HS-27A (cell line): ENCODE data around the gene AGMO.

ENCODE experiments used
- DNase-seq: peaks from one replicate; pipeline ENCODE4 v3.0.0-alpha.2; 2012; ENCODE audit warnings: low read depth, missing footprints

Gene AGMO

DNA sequence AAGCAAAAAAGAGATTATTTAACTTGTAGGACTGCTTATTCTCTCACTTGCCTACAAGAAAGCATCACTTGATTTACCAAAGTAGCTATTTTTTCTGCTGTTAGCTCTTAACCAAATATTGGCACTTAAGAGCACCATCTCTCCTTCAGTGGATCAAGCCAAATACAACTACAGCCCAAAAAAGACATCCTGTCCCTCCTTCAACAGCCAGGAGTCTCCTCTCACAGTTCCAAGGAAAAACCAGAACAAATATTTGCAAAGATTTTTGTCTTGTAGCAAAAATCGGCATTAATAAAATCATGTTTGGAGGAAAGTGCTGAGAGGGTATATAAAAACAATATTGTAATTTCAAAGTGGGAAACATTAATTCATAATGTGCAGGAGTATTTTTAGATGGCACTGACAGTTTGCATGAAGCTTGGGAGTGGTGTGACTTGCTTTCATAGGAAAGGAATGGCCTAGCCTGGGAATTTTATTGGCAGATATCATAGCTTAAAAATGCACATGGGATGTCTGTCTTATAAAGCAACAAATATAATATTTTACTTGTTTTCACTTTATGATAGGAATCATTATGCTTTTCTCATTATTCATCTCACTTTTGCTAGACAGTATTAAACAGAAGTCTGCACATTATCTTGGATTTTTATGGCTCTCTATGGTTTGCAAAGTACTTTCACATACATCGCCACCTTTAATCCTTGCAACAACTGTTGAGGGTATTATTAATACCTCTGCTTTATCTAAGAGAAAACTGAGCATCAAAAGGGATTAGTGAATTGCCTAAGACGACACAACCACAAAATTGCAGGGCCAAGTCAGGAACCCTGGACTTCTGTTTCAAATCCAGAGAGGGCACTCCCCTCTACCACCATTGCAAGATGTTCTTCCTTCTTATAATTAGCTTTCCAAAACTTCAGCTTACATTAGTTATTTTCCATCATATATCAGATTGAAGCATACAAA is 103.5 kb downstream of the AGMO start:
- DNase-seq: no peak

DNA sequence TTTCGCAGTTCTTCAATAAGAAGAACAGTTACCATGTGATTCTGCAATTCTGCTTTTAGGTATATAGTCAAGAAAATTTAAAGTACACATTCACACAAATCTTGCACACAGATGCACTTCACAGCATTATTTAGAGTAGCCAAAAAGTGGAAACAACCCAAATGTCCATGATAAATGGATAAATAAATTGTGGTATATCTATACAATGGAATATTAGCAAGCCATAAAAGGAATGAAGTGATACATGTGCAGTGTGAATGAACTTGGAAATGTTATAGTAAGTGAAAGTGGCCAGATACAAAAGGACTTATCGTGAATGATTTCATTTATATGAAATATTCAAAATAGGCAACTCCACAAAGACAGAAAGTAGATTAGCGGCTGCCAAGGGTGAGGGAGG is 109.1 kb downstream of the AGMO start:
- DNase-seq: no peak

DNA sequence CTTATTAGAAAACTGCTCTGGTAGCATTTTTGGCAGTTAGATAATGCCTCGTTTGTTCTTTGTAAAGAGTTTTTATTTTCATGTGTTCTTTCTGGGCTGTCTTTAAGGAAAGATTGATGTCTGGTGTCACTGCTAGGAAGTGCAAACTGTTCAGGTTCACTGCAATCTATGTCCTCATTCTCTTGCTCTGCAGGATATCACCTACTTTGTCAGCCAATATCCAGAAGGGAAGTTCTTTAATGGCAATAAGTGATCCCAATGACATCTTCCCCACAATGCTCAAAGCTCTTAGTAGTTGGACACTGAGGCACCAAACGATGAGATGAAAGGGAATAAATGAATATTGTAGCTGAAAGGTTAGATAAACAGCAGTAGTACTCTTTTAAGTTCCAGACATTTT is 115.1 kb downstream of the AGMO start:
- no peak for DNase-seq

DNA sequence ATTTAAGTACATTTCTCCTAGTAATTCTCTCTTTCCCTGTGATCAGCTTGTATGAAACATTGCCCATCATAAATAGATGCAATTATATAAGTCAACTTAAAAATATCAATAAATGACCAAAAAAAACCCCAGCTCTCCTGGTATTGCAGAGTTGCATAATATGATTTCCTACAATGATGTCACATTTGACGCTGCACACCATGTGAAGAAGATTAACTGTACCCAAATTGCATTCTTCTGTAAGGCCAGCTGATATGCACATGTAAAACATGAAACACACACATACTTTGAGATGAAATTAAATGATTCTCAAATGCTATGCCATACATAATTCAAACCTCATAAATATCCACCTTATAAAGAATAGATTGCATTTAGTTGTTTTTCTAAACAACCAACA is 115.5 kb downstream of the AGMO start:
- DNase-seq: no peak

DNA sequence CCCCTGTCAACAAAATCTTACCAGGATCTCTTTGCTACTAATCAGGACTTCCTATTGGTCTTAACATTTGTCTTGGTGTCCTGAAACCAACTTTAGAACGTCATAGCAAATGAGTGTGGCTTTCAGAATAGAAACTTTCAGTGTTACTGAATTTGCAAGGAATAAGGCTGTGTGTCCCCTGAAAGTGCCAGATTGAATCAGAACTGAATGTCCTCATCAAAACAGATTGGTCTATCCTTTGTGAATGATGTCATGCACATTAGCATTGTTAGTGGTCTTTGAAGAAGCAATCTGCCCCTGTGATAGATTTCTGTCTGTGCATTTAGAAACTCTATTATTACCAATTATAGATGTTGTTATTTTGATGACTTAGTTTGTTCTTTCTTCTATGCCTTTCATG is 119.9 kb downstream of the AGMO start:
- DNase-seq: no peak

DNA sequence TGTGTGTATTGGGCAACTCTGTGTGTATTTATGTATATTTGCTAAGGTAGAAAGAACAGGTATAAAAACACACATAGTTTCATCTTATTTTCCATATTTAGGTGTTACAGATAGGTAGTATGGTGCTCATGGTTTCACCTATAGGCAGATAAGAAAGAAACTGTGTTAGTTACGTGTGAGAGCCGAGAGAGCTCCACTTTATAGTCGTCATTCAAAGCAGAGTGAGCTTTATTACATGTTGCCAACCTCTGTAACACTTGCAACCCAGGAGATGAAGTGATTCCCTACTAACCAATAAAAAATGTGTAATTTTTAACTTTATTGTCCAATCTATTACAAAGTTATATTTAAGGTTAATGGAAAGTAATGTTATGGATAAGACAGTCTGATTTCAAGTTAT is 121.3 kb downstream of the AGMO start:
- no peak for DNase-seq

DNA sequence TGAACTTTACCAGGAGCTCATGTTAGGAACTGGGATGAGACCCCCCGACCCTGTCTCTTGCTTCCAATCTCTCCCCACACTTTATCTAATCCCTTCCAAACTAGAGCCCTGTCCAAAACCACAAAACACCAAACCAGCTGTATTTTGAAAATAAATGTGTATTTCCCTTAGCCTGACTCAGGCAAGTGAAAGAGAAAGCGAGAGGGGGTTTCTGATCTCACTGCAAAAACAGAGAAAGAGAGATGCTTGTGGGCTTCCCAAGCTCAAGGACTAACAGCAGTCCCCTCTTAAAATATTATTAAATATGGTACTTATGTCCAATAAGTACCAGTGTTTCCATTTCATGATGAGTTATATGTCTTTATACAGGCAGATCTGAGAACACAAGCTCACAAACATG is 122.0 kb downstream of the AGMO start:
- DNase-seq: no peak

DNA sequence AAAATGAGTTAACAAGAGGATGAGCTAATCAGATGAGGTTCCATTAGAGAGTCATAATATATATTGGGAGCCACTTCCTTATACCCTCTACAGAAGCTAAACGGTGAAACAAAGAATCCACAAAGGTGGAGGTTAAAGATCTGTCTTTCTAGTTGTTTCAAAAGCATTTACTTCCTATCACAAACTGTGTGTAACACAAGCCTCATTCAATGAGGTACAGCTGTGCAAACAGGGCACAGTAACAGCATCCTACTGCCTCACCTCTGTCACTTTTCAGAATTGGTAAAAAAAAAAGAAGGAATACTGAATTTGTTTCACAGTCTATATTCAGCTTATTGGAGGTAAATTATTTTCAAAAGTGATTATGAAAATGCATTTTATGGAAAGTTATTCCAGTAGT is 128.7 kb downstream of the AGMO start:
- DNase-seq: no peak

DNA sequence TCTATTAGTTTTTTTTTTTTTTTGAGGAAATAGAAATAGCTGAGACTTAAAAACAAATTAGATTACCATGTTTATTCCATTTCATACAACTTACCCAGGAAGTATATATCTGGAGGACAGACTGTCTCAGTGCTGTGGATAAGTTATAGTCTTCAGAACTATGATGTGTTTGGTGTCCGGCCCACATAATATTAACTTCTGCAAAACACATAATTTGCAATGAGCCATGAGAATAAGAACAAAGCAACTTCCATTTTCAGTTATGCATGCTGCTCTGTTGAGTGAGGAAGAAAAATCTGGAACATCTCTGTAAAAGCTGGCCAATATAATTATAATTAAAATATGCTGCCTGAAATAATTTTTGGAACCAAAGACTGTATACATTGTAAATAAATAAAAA is 130.9 kb downstream of the AGMO start:
- DNase-seq: no peak

DNA sequence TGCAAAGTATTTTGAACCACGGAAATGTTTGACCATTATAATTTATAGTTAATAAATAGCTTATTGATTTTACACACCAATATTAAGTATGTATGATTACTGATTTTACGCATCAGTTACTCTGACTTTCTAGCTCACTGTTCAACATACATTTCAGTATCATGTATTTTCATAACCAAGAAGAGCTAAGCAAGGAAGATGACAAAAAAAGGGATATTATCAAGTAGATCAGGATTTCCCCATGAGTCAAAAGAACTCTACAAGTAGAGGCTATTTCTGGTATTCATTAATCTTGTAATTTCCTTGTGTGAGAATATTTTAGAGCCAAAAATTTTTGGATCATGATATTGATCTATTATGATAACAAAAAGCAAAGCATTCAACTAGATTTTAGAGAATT is 131.6 kb downstream of the AGMO start:
- no peak for DNase-seq

DNA sequence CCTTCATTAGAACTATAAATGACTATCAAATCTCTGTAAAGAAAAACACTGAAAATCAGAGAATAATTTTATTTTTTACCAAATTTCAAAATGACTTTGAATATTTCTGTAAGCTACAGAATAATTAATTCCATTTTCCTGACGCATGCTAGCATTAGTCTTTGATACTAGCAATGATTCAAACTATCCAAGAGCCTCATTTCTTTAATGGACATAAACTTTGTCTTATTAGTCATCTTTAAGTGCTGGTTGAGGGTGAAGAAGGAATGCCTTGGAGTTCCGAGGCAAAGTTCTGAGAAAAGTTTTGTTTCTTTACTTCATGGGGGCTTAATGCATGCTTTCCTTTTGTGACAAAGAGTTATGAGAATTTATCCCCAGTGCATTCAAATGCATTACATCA is 137.3 kb downstream of the AGMO start:
- DNase-seq: no peak

DNA sequence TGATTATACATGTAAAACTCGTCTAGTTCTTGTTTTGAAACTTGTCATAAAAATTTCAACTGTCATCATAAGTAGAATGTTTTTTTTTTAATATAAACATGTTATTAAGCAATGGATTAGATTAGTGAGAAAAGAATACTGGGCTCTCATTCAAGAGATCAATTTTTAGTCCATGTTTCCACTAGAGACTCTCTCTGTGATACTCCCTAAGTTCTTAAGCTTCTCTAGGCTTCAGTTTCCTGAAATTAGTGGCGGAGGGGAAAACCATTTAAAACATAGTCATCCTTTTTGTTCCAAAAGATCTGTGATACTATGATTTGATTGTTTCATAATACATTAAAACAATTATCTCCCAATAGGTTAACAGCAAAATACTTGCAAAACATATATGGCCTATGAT is 142.2 kb downstream of the AGMO start:
- DNase-seq: no peak

DNA sequence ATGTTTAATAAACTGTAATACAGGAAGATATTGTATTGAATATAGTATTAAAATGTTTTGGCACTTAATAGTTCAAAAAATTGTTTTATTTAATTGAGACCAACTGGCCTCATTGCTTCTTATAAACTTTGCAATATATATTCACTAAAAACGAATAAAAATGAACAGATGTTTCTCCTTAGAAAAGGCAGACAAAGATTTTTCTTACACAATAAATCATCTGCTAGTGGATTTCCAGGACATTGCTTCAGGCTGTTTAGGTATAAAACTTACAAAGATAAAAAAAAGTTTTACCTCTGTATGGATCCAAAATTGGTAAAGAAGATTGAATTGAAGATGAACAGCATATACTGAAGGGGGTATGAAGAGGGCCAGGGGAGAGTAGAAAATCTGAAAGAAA is 143.6 kb downstream of the AGMO start:
- DNase-seq: no peak

DNA sequence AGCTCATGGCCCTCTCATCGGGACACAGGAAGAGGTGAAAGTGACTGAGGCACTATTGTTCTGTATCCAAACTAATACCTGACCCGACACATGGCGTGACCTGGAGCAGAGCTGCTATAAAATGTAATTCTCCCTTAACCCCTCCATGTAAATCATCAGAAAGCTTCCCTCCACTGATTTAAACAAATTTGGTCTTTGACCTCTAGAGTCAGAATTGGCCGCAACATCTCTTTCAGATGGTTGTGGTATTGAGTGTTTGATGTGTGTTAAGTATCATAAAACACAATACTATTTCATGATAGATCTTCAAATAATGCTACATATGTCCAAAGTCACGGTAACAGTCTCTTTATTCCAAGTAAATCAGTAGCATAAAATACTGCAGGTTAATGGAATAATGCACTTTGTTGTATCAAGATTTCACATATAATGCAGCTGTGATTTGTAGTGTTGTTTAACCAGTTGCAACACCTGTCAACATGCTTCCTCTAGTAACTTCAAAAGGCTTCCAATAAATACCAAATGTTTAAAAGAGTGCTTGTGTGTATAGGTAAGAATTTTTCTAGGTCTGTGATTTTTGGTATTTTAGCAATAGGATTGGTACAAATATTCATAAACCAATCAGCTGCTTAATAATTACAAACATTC is 144.3 kb downstream of the AGMO start:
- DNase-seq: no peak

DNA sequence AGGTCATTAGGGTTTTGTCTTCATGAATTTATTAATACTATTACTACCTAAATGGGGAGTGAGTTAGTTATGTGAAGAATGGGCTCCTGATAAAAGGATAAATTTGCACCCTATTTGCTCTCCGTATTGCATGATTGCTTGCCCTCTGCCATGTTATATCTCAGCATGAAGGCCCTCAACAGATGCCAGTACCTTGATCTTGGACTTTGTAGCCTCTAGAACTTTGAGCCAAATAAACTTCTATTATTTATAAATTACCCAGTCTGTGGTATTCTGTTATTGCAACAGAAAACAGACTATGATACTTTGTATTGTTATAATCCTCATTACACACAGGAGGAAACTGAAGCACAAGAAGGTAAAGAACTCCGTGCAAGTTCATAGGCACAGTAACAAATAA is 150.8 kb downstream of the AGMO start:
- no peak for DNase-seq

DNA sequence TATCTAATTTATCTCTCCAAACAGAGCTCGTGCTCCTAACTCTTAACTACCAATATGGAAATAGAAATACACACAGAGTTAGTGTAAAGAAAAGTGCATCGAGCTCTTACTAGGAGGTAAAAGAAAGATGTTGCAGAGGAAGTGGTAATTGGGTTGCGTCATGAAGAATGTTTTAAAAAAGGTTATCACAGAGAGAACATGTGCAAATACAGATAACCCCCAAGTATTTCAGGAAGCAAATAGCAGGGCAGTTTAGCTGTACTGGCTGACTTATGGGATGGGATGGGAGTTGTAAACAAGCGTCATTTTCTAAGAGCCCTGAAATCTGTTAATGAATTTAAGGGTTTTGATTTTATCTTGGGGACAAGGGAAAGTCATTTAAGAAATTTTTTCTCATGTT is 153.9 kb downstream of the AGMO start:
- no peak for DNase-seq

DNA sequence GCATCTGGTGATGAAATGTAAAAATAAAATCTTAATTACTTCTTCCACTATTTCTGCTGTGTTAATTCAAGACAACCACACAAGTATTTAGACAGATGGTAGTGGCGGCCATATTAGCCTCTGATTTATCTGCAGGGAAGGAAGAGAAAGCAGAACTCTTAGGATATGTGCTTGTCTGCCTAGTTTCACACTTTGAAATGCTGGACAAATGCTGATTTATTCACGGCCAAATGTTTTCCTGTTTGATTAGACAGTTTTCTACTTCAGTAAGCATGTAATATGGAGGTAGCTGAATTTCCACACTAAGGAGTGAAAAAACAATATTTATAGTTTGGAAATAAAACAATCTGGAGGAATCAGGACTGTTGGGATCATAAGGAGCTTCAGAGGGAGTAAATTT is 158.1 kb downstream of the AGMO start:
- no peak for DNase-seq

DNA sequence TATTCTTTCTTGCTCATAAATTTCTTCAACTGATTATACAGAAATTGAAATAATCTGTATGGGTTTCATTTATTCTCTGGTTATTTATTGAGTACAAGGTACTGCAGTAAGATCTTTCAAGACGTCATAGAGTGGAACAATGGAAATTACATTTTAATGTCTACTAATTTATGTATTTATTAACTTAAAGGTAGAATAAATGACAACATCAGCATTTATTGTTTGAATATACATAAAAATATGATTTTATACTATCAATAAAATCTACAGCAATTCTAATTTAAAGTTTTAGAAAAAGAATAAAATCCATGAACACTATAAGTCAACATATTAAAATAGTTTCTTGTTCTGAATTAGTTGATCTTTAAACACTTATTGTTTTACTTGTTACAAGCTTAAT is 158.5 kb downstream of the AGMO start:
- DNase-seq: no peak

DNA sequence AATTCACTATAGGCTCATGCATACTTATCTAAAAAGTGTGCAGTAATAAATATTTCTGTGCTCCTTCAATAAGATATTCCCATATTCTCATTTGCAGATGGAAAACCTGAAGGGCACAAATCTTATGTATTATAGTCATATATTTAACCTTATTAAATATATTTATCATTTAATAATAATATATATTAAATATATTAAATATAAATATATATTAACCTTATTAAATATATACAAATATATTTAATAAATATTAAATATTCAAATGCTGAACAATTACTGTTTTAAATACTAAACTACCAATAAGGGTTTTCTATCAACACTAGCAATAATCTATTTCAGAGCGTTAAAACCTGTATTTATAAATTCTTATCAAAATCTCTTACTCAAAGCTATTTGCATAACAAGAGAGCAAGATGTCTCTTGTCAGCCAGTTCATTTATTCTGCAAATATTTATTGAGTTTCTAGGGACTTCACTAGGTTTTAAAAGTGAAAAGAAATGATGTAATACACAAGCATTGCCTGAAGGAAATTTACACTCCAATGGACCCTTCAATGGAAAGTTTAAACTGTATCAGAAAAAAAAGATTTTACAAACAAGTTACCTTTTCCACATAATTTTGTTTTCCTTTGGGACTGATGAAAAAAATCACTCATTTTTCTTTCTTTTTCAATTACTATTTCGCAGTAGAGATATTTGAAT is 159.2 kb downstream of the AGMO start:
- DNase-seq: no peak

DNA sequence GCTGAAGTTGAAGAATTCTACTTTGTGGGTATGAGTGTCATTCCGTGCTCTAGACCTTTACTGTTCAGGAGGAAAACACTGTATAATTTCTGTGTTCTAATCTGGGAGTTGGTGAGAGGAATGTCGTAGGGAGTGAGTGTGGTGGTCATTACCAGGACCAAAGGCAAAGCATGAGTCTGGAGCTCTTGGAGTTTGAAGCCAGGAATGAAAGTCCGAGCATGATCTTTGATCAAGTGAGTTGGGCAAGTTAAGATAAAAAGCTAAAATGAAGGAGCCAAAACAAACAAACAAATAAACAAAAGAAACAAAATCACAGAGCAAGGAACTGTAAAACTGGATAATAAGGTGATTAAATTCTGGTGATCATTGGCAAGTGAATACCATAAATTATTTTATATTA is 161.4 kb downstream of the AGMO start:
- DNase-seq: no peak

DNA sequence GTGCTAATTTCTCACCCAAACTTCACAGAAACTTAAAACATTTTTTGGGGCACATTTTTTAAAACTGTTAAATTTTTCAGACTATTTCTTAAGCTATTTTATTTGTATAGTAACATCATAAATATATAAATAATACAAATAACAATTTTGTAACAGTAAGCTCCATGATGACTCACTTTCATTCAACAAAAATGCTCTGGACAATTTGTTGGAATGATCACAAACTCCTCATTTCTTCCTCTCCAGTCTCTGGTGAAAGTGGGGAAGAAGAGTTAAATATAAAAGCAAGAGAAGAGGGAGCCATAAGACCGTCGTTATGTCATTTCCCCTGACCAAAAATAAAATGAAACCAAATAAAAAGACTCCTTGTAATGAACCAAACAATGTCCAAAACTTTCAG is 162.4 kb downstream of the AGMO start:
- no peak for DNase-seq

DNA sequence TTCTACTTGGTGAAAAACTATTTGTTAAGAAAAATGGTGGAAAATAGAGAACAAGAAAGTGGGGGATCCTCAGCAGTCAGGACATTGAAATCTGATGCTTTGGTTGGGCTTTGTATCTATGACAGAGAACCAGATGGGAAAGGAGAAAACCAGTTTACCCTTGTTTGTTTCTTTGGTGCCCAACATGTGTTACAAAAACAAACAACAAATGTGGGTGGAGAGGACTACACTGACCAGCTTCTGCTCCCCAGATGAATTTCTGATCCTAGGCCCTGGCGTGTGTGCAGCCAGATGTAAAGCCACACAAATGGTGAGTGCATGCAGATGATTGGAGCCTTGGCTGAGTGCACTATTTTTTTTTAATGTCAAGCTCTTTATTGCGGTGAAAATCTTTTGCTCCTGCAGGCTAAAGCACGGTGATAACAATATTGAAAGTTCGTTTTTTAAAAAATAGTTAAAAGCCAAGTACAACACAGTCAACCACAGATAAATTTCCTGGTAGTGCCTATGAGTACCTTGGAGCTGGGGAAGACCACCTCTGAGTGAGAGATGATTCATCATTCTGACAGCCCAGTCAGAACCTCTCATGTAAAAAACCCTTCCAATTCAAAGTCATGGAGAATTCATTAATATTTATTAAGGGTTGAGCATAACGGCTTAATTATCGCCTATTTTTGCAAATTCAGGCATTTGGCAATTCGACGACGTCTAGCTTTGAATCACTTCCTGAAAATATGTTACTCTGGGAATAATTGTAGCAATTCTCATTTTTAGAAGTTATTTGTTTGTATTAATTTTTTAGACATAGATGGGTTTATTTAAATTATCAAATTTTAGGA is 163.7 kb downstream of the AGMO start:
- no peak for DNase-seq
